IMR-90 (cell line): ENCODE results near the gene LUZP1. TPM values are rescaled to one million over a fixed set of nuclear protein-coding genes. Genes with fewer than 3 reads are reported as not detected.

Experiments
- ATAC-seq: fragments of 200-7000 bp; cut with Tn5 transposase; 2 replicates; pipeline ENCODE4 v1.9.1; 2020; ENCODE audit warnings: low read depth, mild to moderate bottlenecking, moderate library complexity
- Bru-seq: library from RNA; stranded (reverse); fragments of 400-500 nt; gene quantifications from one replicate; lab custom pipeline; 2021; lab: Mats Ljungman, UMichigan
- BruChase-seq, 2 experiments: library from RNA; stranded (reverse); fragments of 400-500 nt; gene quantifications; one replicate each; lab custom pipeline; 2021; lab: Mats Ljungman, UMichigan
- BruUV-seq: library from RNA; stranded (reverse); fragments of 400-500 nt; replicated peaks from 2 replicates; lab custom pipeline; 2021; lab: Mats Ljungman, UMichigan
- CTCF ChIA-PET: fragments of 300-600 bp; formaldehyde crosslinking; extraction: SDS; loops from one replicate; lab custom pipeline; 2021; ENCODE audit warnings: antibody characterized with exemption; lab: Yijun Ruan, JAX
- POLR2A ChIA-PET: fragments of 300-600 bp; sonication (Branson Sonifier 250); formaldehyde crosslinking; loops from one replicate; lab custom pipeline; 2022; ENCODE audit warnings: antibody characterized with exemption; ENCODE audit not compliant: unreplicated experiment; lab: Charles Lee
- DNase-seq: peaks from one replicate; pipeline ENCODE4 v3.0.0; 2013
- H2AFZ ChIP-seq: replicated peaks from 2 replicates; pipeline ENCODE3; 2013; ENCODE audit warnings: low read length, mild to moderate bottlenecking; ENCODE audit not compliant: poor library complexity
- H2AK5ac ChIP-seq: 2 replicates; pipeline ENCODE4 v1.6.1; 2013; ENCODE audit warnings: low read depth, low read length, inconsistent platforms
- H2AK9ac ChIP-seq: replicated peaks from 2 replicates; pipeline ENCODE3; 2013; ENCODE audit warnings: mild to moderate bottlenecking, low read depth, low read length, moderate library complexity; ENCODE audit not compliant: poor library complexity
- H2BK120ac ChIP-seq: 2 replicates; pipeline ENCODE4 v1.6.1; 2013; ENCODE audit warnings: low read depth, low read length, inconsistent platforms
- H2BK15ac ChIP-seq: 3 replicates; pipeline ENCODE4 v1.6.1; 2013; ENCODE audit warnings: low read depth, low read length, inconsistent platforms
- H2BK20ac ChIP-seq: 2 replicates; pipeline ENCODE4 v1.6.1; 2013; ENCODE audit warnings: low read depth, mild to moderate bottlenecking, inconsistent platforms, low read length, moderate library complexity
- H2BK5ac ChIP-seq: 2 replicates; pipeline ENCODE4 v1.6.1; 2013; ENCODE audit warnings: mild to moderate bottlenecking, low read depth, low read length, inconsistent platforms; ENCODE audit not compliant: poor library complexity, severe bottlenecking
- H3K14ac ChIP-seq: replicated peaks from 2 replicates; pipeline ENCODE4 v1.6.1; 2013; ENCODE audit warnings: low read depth, low read length, inconsistent platforms
- H3K18ac ChIP-seq: 2 replicates; pipeline ENCODE4 v1.6.1; 2013; ENCODE audit warnings: low read depth, low read length, control low read depth
- H3K23ac ChIP-seq: 2 replicates; pipeline ENCODE4 v1.6.1; 2013; ENCODE audit warnings: low read depth, low read length, inconsistent platforms
- H3K27ac ChIP-seq: 2 replicates; pipeline ENCODE4 v1.5.1; 2013; ENCODE audit warnings: mild to moderate bottlenecking, control low read depth, low read length; ENCODE audit not compliant: insufficient read depth
- H3K27me3 ChIP-seq: 2 replicates; pipeline ENCODE4 v1.6.1; 2013; ENCODE audit warnings: low read length; ENCODE audit not compliant: control insufficient read depth, insufficient read depth
- H3K36me3 ChIP-seq: 2 replicates; pipeline ENCODE4 v1.6.1; 2013; ENCODE audit warnings: low read length, mixed read lengths; ENCODE audit not compliant: control insufficient read depth, insufficient read depth
- H3K4ac ChIP-seq: 2 replicates; pipeline ENCODE4 v1.6.1; 2013; ENCODE audit warnings: low read depth, low read length, inconsistent platforms
- H3K4me1 ChIP-seq: 2 replicates; pipeline ENCODE4 v1.6.1; 2013; ENCODE audit warnings: low read length, mixed read lengths; ENCODE audit not compliant: control insufficient read depth, insufficient read depth
- H3K4me2 ChIP-seq: 2 replicates; pipeline ENCODE4 v1.6.1; 2013; ENCODE audit warnings: low read depth, mild to moderate bottlenecking, control low read depth, low read length, moderate library complexity
- H3K4me3 ChIP-seq: 2 replicates; pipeline ENCODE4 v1.5.1; 2013; ENCODE audit warnings: low read depth, mild to moderate bottlenecking, control low read depth, low read length, moderate library complexity; ENCODE audit not compliant: insufficient read depth
- H3K56ac ChIP-seq: 2 replicates; pipeline ENCODE4 v1.6.1; 2013; ENCODE audit warnings: low read length, inconsistent platforms; ENCODE audit not compliant: insufficient read depth; ENCODE audit errors: extremely low read depth
- H3K79me1 ChIP-seq, 2 experiments: 2 replicates each; pipeline ENCODE4 v1.6.1; 2013; ENCODE audit warnings: low read length in 2 of 2, inconsistent platforms in 1 of 2, low read depth in 1 of 2
- H3K9ac ChIP-seq: 2 replicates; pipeline ENCODE4 v1.6.1; 2013; ENCODE audit warnings: low read depth, low read length, control low read depth
- H3K9me1 ChIP-seq: 2 replicates; pipeline ENCODE4 v1.6.1; 2013; ENCODE audit warnings: low read length, inconsistent platforms; ENCODE audit not compliant: insufficient read depth
- H3K9me3 ChIP-seq: 2 replicates; pipeline ENCODE4 v1.6.1; 2013; ENCODE audit warnings: low read length; ENCODE audit not compliant: control insufficient read depth, insufficient read depth
- H4K20me1 ChIP-seq: 2 replicates; pipeline ENCODE4 v1.6.1; 2013; ENCODE audit warnings: low read length, inconsistent platforms; ENCODE audit not compliant: insufficient read depth
- H4K5ac ChIP-seq: 2 replicates; pipeline ENCODE4 v1.6.1; 2013; ENCODE audit warnings: mild to moderate bottlenecking, low read depth, low read length, control low read depth
- H4K8ac ChIP-seq, 2 experiments: 2 replicates each; pipeline ENCODE4 v1.6.1; 2013; ENCODE audit warnings: low read depth in 2 of 2, low read length in 2 of 2, control low read depth in 1 of 2, inconsistent platforms in 1 of 2
- H4K91ac ChIP-seq: 2 replicates; pipeline ENCODE4 v1.6.1; 2013; ENCODE audit warnings: low read depth, low read length, inconsistent platforms; ENCODE audit not compliant: insufficient read depth
- CEBPB ChIP-seq: IDR thresholded peaks from 2 replicates; pipeline ENCODE4 v1.6.1; 2012; ENCODE audit warnings: low read depth, low read length, improper control_type of control experiment
- CHD1 ChIP-seq: IDR thresholded peaks from 2 replicates; pipeline ENCODE4 v1.6.1; 2012; ENCODE audit warnings: low read depth, low read length, improper control_type of control experiment
- FOS ChIP-seq: fragments of 150-350 bp; IDR thresholded peaks from 2 replicates; pipeline ENCODE4 v1.6.1; 2016; ENCODE audit warnings: low read depth, low read length
- MAZ ChIP-seq: IDR thresholded peaks from 2 replicates; pipeline ENCODE4 v1.6.1; 2012; ENCODE audit warnings: low read depth, mild to moderate bottlenecking, low read length, improper control_type of control experiment, moderate library complexity, borderline replicate concordance
- RAD21 ChIP-seq: IDR thresholded peaks from 2 replicates; pipeline ENCODE4 v1.6.1; 2012; ENCODE audit warnings: low read length, improper control_type of control experiment
- RCOR1 ChIP-seq: IDR thresholded peaks from 2 replicates; pipeline ENCODE4 v1.6.1; 2012; ENCODE audit warnings: mild to moderate bottlenecking, low read length, improper control_type of control experiment; ENCODE audit not compliant: insufficient replicate concordance
- SMC3 ChIP-seq: fragments of 150-350 bp; IDR thresholded peaks from 2 replicates; pipeline ENCODE4 v1.6.1; 2016; ENCODE audit warnings: low read depth, mild to moderate bottlenecking, antibody characterized with exemption, low read length, moderate library complexity
- WGBS, 2 experiments: methylation state at CpG; one replicate each; pipeline versions ENCODE4 v1.1.5 to v1.1.7; 2013; ENCODE audit warnings: missing lambda C conversion rate in 2 of 2; ENCODE audit not compliant: insufficient read length in 1 of 2; ENCODE audit errors: extremely low coverage in 2 of 2; 5-methylcytosine and 5-hydroxymethylcytosine counted together
- dilution Hi-C: fragments of 300-500 bp; cut with HindIII; formaldehyde crosslinking; loops from one replicate; pipeline ENCODE4 v1.14.3; 2018; ENCODE audit warnings: low sequenced_read_pairs; ENCODE audit not compliant: unreplicated experiment
- in situ Hi-C: fragments of 300-500 bp; cut with MboI; formaldehyde crosslinking; loops from 3 replicates; pipeline ENCODE4 v1.14.3; 2019; ENCODE audit warnings: low sequenced_read_pairs, inconsistent platforms, mixed read lengths
- intact Hi-C: fragments of 100-400 bp; cut with micrococcal nuclease; formaldehyde crosslinking; loops from 2 replicates; pipeline ENCODE4 v1.10.0; 2022
- long read RNA-seq: library from polyadenylated mRNA; unstranded; transcript quantifications from one replicate; pipeline ENCODE4 v2.0.0, GENCODE V29; 2021; ENCODE audit not compliant: unreplicated experiment
- polyA plus RNA-seq, 3 experiments: library from polyadenylated mRNA; depleted of rRNA; stranded (reverse); fragments of >200 nt; gene quantifications; 2 replicates each; pipeline ENCODE4 v1.2.3, GENCODE V29; 2012; ENCODE audit warnings: low replicate concordance in 1 of 3
- total RNA-seq: library from RNA; depleted of rRNA; stranded (reverse); fragments of >200 nt; gene quantifications from 2 replicates; pipeline ENCODE4 v1.2.3, GENCODE V29; 2012; rRNA removed
- TF ChIP-seq, protein P1 (sequence below): conservative IDR thresholded peaks from 2 replicates; pipeline ENCODE4 v1.5.1; 2012; ENCODE audit warnings: mild to moderate bottlenecking, low read depth, low read length, improper control_type of control experiment
- TF ChIP-seq, protein P2 (sequence below): fragments of 150-350 bp; IDR thresholded peaks from 2 replicates; pipeline ENCODE4 v1.6.1; 2016; ENCODE audit warnings: low read depth, mild to moderate bottlenecking, low read length, moderate library complexity, borderline replicate concordance
- TF ChIP-seq, protein P3 (sequence below): fragments of 150-350 bp; IDR thresholded peaks from 2 replicates; pipeline ENCODE4 v1.6.1; 2017; ENCODE audit warnings: mild to moderate bottlenecking, antibody characterized with exemption, low read length, low read depth

LUZP1 gene
- total RNA-seq, result 31.7 and 36.1 TPM in 2 replicates
- 12.9 and 13.1 TPM in 2 replicates for polyA plus RNA-seq (2012; rRNA removed)
- polyA plus RNA-seq (2012; cell fraction: cytosol; rRNA removed), result 5.5 and 5.7 TPM in 2 replicates
- polyA plus RNA-seq (2012; cell fraction: nucleus; rRNA removed; ENCODE audit: low replicate concordance), result 6.7 and 17.7 TPM in 2 replicates
- Bru-seq, nascent RNA, result percentile 93 among the genes with signal in this experiment
- BruChase-seq, experiment 1, labeled RNA remaining after a 6-hour chase, result percentile 94 among the genes with signal in this experiment
- percentile 95 among the genes with signal in this experiment for BruChase-seq, experiment 2, labeled RNA remaining after a 2-hour chase
- long read RNA-seq, partial matches to known transcripts, result 19 of 39 reads
- long read RNA-seq, other reads (novel, unspliced or antisense), result 16 of 39 reads

DNA sequence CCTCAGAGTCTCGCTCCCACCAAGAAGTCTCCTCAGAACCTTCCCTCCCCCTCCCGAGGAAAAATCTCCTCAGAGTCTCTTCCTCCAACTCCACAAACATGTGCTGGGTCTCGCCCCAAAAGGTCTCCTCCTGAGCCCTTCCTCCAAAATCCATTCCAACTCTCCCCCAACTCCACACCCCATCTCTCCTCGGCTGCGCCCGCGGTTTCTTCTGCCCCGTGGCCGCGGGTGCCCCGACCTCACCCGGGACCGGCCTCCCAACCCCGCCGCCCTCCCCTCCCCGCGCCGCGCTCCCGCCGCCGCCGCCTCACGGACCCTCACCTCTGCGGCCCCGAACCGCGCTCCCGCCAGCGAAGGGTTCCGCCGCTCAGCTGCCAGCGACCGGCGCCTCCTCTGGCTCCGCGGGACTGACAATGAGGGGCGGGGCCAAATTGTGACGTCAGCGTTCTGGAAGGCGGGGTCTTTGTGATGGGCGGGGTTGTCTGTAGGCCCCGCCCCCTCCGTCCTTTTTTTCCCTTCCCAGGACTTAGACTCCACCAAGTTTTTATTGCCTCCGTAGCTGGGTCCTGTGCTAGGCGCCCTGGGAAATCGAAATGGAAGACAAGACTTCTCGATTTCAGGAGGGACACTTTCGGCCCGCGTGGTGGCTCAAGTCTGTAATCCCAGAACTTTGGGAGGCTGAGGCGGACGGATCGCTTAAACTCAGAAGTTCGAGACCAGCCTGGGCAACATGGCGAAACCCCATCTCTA is at the start of gene LUZP1:
Gene LUZP1 (minus strand): TSS at position 412 of the 750 bp plus-strand sequence.
- H2AK5ac ChIP-seq, result 0 out of 2 replicates have a peak within 1 kb of the TSS, but pooled peaks have one; percentile 48
- H3K9me3 ChIP-seq, result no peaks in the 10 kb centered on the region
- peaks cover under 1 to 36% of the 10 kb centered on the region in 2 experiments; a peak in 2 of 4 replicates for H3K79me1 ChIP-seq
- peak within 1 kb of the TSS; percentile 38; the same call in 1 of the 2 replicates for H4K5ac ChIP-seq
- peak within 1 kb of the TSS; percentile 55; the same call in 1 of the 2 replicates for H3K4me2 ChIP-seq
- peak within 1 kb of the TSS; percentile 42; the same call in 1 of the 2 replicates for H2BK120ac ChIP-seq
- H3K36me3 ChIP-seq, result no peaks in the 10 kb centered on the region
- H2BK20ac ChIP-seq, result peak within 1 kb of the TSS; percentile 73
- peak within 1 kb of the TSS; percentile 98 for H3K9ac ChIP-seq
- H4K8ac ChIP-seq, result peak within 1 kb of the TSS in 1 of 2 experiments; percentile 54; a peak in 2 of 4 replicates
- DNase-seq (peak; percentile 86), ATAC-seq (peak; percentile 81)
- in situ Hi-C loops, result no loop called here
- WGBS, 2 experiments, result 4% methylated on average over 19 of the region's 56 CpGs; no CpG with 5 or more reads in 1 of the 2 experiments
- H4K91ac ChIP-seq, result peak within 1 kb of the TSS; percentile 73
- peaks cover 12% of the 10 kb centered on the region for H3K9me1 ChIP-seq
- dilution Hi-C loops, result no loop called here
- CTCF ChIA-PET, result no interaction called here
- peak within 1 kb of the TSS; percentile 94 for H3K56ac ChIP-seq
- H2BK5ac ChIP-seq, result peak within 1 kb of the TSS; percentile 34
- peak within 1 kb of the TSS; percentile 90 for H3K23ac ChIP-seq
- H2BK15ac ChIP-seq, result no peak within 1 kb of the TSS; the same call in 2 of the 3 replicates
- intact Hi-C loops, result no loop called here
- peak within 1 kb of the TSS; percentile 90 for H3K4ac ChIP-seq
- H2AK9ac ChIP-seq, result peak within 1 kb of the TSS; percentile 60
- peak within 1 kb of the TSS; percentile 93 for H3K4me3 ChIP-seq
- H3K27ac ChIP-seq, result peak within 1 kb of the TSS; percentile 97
- H3K4me1 ChIP-seq, result peaks cover 7% of the 10 kb centered on the region
- POLR2A ChIA-PET, result interaction anchor here (0.6 to 0.7 kb wide), 2 partner anchors 13 to 63 kb away, joined by 11 to 26 read pairs; no protein-coding TSS in a partner anchor
- H3K18ac ChIP-seq, result peak within 1 kb of the TSS; percentile 81
- no TSS peak for BruUV-seq
- peak within 1 kb of the TSS; percentile 81 for H2AFZ ChIP-seq
- peaks cover 46% of the 10 kb centered on the region for H4K20me1 ChIP-seq
- H3K14ac ChIP-seq, result peak within 1 kb of the TSS; percentile 79
- H3K27me3 ChIP-seq, result no peaks in the 10 kb centered on the region
- TF ChIP-seq MAZ (peak; percentile 64; the same call in 1 of the 2 replicates), CHD1 (no peak; the same call in 1 of the 2 replicates), SMC3 (no peak), RAD21 (no peak), CEBPB (no peak), FOS (no peak), RCOR1 (no peak)
- TF ChIP-seq, protein P1, sequence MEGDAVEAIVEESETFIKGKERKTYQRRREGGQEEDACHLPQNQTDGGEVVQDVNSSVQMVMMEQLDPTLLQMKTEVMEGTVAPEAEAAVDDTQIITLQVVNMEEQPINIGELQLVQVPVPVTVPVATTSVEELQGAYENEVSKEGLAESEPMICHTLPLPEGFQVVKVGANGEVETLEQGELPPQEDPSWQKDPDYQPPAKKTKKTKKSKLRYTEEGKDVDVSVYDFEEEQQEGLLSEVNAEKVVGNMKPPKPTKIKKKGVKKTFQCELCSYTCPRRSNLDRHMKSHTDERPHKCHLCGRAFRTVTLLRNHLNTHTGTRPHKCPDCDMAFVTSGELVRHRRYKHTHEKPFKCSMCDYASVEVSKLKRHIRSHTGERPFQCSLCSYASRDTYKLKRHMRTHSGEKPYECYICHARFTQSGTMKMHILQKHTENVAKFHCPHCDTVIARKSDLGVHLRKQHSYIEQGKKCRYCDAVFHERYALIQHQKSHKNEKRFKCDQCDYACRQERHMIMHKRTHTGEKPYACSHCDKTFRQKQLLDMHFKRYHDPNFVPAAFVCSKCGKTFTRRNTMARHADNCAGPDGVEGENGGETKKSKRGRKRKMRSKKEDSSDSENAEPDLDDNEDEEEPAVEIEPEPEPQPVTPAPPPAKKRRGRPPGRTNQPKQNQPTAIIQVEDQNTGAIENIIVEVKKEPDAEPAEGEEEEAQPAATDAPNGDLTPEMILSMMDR, result 0 out of 2 replicates have a peak, but pooled peaks have one; percentile 2
- TF ChIP-seq, protein P2, sequence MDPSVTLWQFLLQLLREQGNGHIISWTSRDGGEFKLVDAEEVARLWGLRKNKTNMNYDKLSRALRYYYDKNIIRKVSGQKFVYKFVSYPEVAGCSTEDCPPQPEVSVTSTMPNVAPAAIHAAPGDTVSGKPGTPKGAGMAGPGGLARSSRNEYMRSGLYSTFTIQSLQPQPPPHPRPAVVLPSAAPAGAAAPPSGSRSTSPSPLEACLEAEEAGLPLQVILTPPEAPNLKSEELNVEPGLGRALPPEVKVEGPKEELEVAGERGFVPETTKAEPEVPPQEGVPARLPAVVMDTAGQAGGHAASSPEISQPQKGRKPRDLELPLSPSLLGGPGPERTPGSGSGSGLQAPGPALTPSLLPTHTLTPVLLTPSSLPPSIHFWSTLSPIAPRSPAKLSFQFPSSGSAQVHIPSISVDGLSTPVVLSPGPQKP, result no peak
- TF ChIP-seq, protein P3, sequence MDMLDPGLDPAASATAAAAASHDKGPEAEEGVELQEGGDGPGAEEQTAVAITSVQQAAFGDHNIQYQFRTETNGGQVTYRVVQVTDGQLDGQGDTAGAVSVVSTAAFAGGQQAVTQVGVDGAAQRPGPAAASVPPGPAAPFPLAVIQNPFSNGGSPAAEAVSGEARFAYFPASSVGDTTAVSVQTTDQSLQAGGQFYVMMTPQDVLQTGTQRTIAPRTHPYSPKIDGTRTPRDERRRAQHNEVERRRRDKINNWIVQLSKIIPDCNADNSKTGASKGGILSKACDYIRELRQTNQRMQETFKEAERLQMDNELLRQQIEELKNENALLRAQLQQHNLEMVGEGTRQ, result no peak
